ENCODE measurements around the gene YAF2. TPM values are rescaled to one million over a fixed set of nuclear protein-coding genes. Genes with fewer than 3 reads are reported as not detected.

Gene YAF2
- total RNA-seq, 2 donors from 2014 or later, result 10.0 to 14.4 TPM

DNA sequence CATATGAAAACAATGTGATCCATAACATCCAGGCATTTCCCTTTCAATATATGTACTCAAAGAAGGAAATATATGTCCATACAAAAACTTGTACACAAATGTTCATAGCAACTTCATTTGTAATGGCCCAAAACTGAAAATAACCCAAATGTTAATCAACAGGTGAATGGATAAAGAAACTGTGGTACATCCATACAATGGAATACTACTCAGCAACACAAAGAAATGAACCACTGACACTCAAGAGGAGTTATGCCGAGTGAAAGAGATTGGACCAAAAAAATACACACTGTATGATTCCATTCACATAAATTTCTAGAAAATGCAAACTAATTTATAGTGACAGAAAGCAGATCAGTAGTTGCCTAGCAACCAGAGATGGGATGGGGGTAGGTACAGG is 63.1 kb downstream of the YAF2 start:
- intact Hi-C loops (cut with DNase I), result no loop called here
- Histone ChIP-seq H3K27me3 (replicated peaks; ENCODE audit: insufficient read depth) (no peaks in the 10 kb centered on the region), H3K9me3 (no peaks in the 10 kb centered on the region), H3K36me3 (no peaks in the 10 kb centered on the region), H3K27ac (no peak overlapping the region), H3K4me3 (no peak overlapping the region), H3K4me1 (replicated peaks) (no peaks in the 10 kb centered on the region)
- no peak for DNase-seq (ENCODE audit: low spot score)
- 100% methylated on average over 1 of the region's 1 CpG for WGBS
- no peak for TF ChIP-seq POLR2A (IDR thresholded peaks at IDR 0.05)
- no peak for TF ChIP-seq POLR2AphosphoS5 (IDR thresholded peaks at IDR 0.05)
- TF ChIP-seq, protein P1, sequence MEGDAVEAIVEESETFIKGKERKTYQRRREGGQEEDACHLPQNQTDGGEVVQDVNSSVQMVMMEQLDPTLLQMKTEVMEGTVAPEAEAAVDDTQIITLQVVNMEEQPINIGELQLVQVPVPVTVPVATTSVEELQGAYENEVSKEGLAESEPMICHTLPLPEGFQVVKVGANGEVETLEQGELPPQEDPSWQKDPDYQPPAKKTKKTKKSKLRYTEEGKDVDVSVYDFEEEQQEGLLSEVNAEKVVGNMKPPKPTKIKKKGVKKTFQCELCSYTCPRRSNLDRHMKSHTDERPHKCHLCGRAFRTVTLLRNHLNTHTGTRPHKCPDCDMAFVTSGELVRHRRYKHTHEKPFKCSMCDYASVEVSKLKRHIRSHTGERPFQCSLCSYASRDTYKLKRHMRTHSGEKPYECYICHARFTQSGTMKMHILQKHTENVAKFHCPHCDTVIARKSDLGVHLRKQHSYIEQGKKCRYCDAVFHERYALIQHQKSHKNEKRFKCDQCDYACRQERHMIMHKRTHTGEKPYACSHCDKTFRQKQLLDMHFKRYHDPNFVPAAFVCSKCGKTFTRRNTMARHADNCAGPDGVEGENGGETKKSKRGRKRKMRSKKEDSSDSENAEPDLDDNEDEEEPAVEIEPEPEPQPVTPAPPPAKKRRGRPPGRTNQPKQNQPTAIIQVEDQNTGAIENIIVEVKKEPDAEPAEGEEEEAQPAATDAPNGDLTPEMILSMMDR (IDR thresholded peaks at IDR 0.05), result no peak

DNA sequence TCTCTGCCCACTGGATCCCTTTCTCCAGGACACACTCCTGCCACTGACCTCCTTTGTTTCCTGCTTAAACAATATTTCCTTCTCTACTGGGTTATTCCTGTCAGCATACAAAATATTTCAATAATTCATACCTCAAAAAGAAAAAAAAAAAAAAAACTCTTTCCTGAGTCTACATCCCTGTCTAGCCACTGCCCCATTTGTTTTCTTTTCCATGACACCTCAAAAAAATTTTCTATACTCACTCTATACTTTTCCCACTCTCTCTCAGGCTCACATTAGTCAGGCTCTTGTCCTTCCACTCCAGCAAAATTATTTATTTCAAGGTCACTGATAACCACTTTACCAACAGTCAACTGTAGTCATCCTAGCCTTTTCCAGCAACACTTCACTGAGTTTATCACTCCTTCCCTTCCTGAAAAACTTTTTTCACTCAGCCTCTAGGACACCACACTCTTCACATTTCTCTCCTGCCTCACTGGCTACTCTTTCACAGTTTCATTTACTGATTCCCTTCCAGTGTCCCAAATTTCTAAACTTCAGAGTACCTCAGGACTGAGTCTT is 64.0 kb downstream of the YAF2 start:
- Histone ChIP-seq H3K4me3 (no peak overlapping the region), H3K9me3 (no peaks in the 10 kb centered on the region), H3K27me3 (replicated peaks; ENCODE audit: insufficient read depth) (no peaks in the 10 kb centered on the region), H3K36me3 (no peaks in the 10 kb centered on the region), H3K4me1 (replicated peaks) (no peaks in the 10 kb centered on the region), H3K27ac (no peak overlapping the region)
- no peak for DNase-seq (ENCODE audit: low spot score)
- TF ChIP-seq, protein P1 (IDR thresholded peaks at IDR 0.05), result no peak
- TF ChIP-seq POLR2A (IDR thresholded peaks at IDR 0.05), result no peak
- no peak for TF ChIP-seq POLR2AphosphoS5 (IDR thresholded peaks at IDR 0.05)
- intact Hi-C loops (cut with DNase I), result no loop called here

DNA sequence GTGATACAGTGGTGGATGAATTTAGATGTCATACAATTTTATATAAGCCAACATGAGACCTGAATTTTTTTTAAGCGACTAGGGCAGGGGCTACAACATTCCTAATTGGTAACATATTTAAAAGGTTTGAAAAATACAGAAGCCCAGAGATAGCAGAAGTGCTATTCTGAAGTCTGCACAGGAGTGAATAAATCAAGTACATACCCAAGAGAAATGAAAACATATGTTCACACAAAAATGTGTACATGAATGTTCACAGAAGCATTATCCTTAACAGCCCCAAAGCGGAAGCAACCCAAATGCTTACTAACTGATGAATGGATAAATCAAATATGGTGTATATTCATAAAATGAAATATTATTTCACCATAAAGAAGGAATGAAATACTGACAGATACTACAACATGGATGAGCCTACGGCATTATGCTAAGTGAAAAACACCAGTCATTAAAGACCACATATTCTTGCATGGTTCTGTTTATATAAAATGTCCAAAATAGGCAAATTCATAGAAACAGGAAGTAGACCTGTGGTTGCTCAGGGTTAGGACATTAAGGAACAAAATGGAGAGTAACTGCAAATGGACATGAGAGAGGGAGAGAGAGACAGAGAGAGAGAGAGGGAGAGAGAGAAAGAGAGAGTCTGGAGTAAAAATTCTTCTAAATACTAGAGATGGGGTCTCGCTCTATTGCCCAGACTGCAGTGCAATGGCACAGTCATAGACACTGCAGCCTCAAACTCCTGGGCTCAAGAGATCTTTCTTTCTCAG is 65.4 kb downstream of the YAF2 start:
- Histone ChIP-seq H3K27ac (no peak overlapping the region), H3K27me3 (replicated peaks; ENCODE audit: insufficient read depth) (no peaks in the 10 kb centered on the region), H3K9me3 (no peaks in the 10 kb centered on the region), H3K4me1 (replicated peaks) (no peaks in the 10 kb centered on the region), H3K36me3 (no peaks in the 10 kb centered on the region), H3K4me3 (no peak overlapping the region)
- 96% methylated on average over 4 of the region's 4 CpGs for WGBS
- DNase-seq (ENCODE audit: low spot score), result no peak
- intact Hi-C loops (cut with DNase I), result no loop called here
- TF ChIP-seq, protein P1 (IDR thresholded peaks at IDR 0.05), result no peak
- TF ChIP-seq POLR2AphosphoS5 (IDR thresholded peaks at IDR 0.05) (no peak), POLR2A (IDR thresholded peaks at IDR 0.05) (no peak)

DNA sequence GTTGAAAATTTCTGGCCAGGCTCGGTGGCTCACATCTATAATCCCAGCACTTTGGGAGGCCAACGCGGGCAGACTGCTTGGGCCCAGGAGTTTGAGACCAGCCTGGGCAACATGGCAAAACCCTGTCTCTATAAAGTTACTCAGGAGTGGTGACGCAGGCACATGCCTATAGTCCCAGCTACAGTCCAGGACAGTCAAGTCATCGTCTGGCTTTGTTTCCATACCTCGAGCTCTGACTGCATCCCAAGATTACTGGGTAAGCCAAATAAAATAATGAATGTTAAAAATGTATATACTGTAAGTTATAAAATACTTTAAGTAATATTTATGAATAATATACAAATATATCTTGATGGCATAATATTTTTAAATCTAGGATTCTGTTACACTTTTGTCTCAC is 70.3 kb downstream of the YAF2 start:
- no peak overlapping the region for H3K27ac ChIP-seq
- H3K4me3 ChIP-seq, result no peak overlapping the region
- no peak for DNase-seq (ENCODE audit: low spot score)
- no peaks in the 10 kb centered on the region for H3K9me3 ChIP-seq
- WGBS, result 96% methylated on average over 6 of the region's 6 CpGs
- H3K36me3 ChIP-seq, result no peaks in the 10 kb centered on the region
- TF ChIP-seq POLR2A (IDR thresholded peaks at IDR 0.05) (no peak), POLR2AphosphoS5 (IDR thresholded peaks at IDR 0.05) (no peak)
- TF ChIP-seq, protein P1 (IDR thresholded peaks at IDR 0.05), result no peak
- H3K4me1 ChIP-seq (replicated peaks), result no peaks in the 10 kb centered on the region
- H3K27me3 ChIP-seq (replicated peaks; ENCODE audit: insufficient read depth), result no peaks in the 10 kb centered on the region
- intact Hi-C loops (cut with DNase I), result no loop called here

DNA sequence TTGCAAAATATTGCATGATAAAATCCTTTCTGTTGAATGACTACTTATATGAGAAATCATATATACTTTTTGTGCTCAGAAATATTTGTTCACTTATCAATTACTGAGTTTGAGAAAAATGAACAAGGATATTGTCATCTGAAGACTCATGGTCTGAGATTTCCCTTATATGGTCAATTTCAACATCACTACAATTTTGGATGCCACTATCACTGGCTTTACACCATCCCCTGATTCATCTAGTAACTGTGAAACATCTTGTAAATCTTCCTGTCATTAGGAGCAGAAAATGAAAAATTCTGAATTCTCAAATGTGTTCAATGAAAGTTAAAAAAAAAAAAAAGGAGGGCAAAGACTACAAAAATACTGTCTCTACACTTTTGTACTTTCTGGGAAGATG is 71.5 kb downstream of the YAF2 start:
- intact Hi-C loops (cut with DNase I), result no loop called here
- no peak for DNase-seq (ENCODE audit: low spot score)
- no peaks in the 10 kb centered on the region for H3K27me3 ChIP-seq (replicated peaks; ENCODE audit: insufficient read depth)
- no peaks in the 10 kb centered on the region for H3K4me1 ChIP-seq (replicated peaks)
- TF ChIP-seq POLR2AphosphoS5 (IDR thresholded peaks at IDR 0.05) (no peak), POLR2A (IDR thresholded peaks at IDR 0.05) (no peak)
- TF ChIP-seq, protein P1 (IDR thresholded peaks at IDR 0.05), result no peak
- no peaks in the 10 kb centered on the region for H3K36me3 ChIP-seq
- no peak overlapping the region for H3K27ac ChIP-seq
- no peak overlapping the region for H3K4me3 ChIP-seq
- no peaks in the 10 kb centered on the region for H3K9me3 ChIP-seq

Measured in prostate gland (tissue), 2 donors.